ENCODE measurements around the gene CTAG1B. TPM values are rescaled to one million over a fixed set of nuclear protein-coding genes. Genes with fewer than 3 reads are reported as not detected.
"Not testable (repeated sequence)": the region's sequence is repeated elsewhere in the genome, so short reads cannot be mapped to it uniquely, and the experiment has no call there.

Gene CTAG1B
- total and polyA plus RNA-seq, 2 donors (not counting 1 experiment from before 2014, with no cell fraction given) = not detected

GRCh38 chrX:154582994-154583393 lies 36.1 kb downstream of the CTAG1B start:
- not testable (repeated sequence) for H3K27me3 ChIP-seq (ENCODE audit: control insufficient read depth, insufficient read depth, low read length); DNase-seq (ENCODE audit: low read depth in 2 of 2); H3K9ac ChIP-seq (ENCODE audit: insufficient read depth, low read length); H3K4me3 ChIP-seq (replicated peaks in 1 of 4; ENCODE audit: control extremely low read depth in 1 of 4, insufficient read depth in 1 of 4, low read depth in 3 of 4, low read length in 4 of 4); H3K36me3 ChIP-seq (ENCODE audit: control insufficient read depth, insufficient read depth, low read length); H3K9me3 ChIP-seq (ENCODE audit: control insufficient read depth, insufficient read depth, low read depth, low read length); H3K27ac ChIP-seq (ENCODE audit: insufficient read depth, low read length); H3K79me2 ChIP-seq (ENCODE audit: control insufficient read depth, insufficient read depth, low read length); H3K4me2 ChIP-seq (ENCODE audit: extremely low read depth, insufficient read depth, low read length); H4K20me1 ChIP-seq (ENCODE audit: control insufficient read depth, extremely low read depth, insufficient read depth, low read length); H2AFZ ChIP-seq (ENCODE audit: low read length); H3K4me1 ChIP-seq (ENCODE audit: control insufficient read depth, extremely low read depth, insufficient read depth, low read length)

- not testable (repeated sequence) for DNase-seq (ENCODE audit: low read depth in 2 of 2); H3K79me2 ChIP-seq (ENCODE audit: control insufficient read depth, insufficient read depth, low read length); H4K20me1 ChIP-seq (ENCODE audit: control insufficient read depth, extremely low read depth, insufficient read depth, low read length); H3K4me2 ChIP-seq (ENCODE audit: extremely low read depth, insufficient read depth, low read length); H3K4me3 ChIP-seq (replicated peaks in 1 of 4; ENCODE audit: control extremely low read depth in 1 of 4, insufficient read depth in 1 of 4, low read depth in 3 of 4, low read length in 4 of 4); H3K9me3 ChIP-seq (ENCODE audit: control insufficient read depth, insufficient read depth, low read depth, low read length); H3K36me3 ChIP-seq (ENCODE audit: control insufficient read depth, insufficient read depth, low read length); H3K4me1 ChIP-seq (ENCODE audit: control insufficient read depth, extremely low read depth, insufficient read depth, low read length); H3K27ac ChIP-seq (ENCODE audit: insufficient read depth, low read length); H3K9ac ChIP-seq (ENCODE audit: insufficient read depth, low read length); H3K27me3 ChIP-seq (ENCODE audit: control insufficient read depth, insufficient read depth, low read length); H2AFZ ChIP-seq (ENCODE audit: low read length)
Observed at GRCh38 chrX:154575076-154575475, 44.0 kb downstream of the CTAG1B start.

GRCh38 chrX:154573061-154573460 lies 46.0 kb downstream of the CTAG1B start:
- H2AFZ ChIP-seq (ENCODE audit: low read length); DNase-seq (ENCODE audit: low read depth in 2 of 2); H4K20me1 ChIP-seq (ENCODE audit: control insufficient read depth, extremely low read depth, insufficient read depth, low read length); H3K27me3 ChIP-seq (ENCODE audit: control insufficient read depth, insufficient read depth, low read length); H3K9me3 ChIP-seq (ENCODE audit: control insufficient read depth, insufficient read depth, low read depth, low read length); H3K79me2 ChIP-seq (ENCODE audit: control insufficient read depth, insufficient read depth, low read length); H3K4me2 ChIP-seq (ENCODE audit: extremely low read depth, insufficient read depth, low read length); H3K9ac ChIP-seq (ENCODE audit: insufficient read depth, low read length); H3K4me1 ChIP-seq (ENCODE audit: control insufficient read depth, extremely low read depth, insufficient read depth, low read length); H3K27ac ChIP-seq (ENCODE audit: insufficient read depth, low read length); H3K36me3 ChIP-seq (ENCODE audit: control insufficient read depth, insufficient read depth, low read length); H3K4me3 ChIP-seq (replicated peaks in 1 of 4; ENCODE audit: control extremely low read depth in 1 of 4, insufficient read depth in 1 of 4, low read depth in 3 of 4, low read length in 4 of 4): not testable (repeated sequence)

- not testable (repeated sequence) for H3K27me3 ChIP-seq (ENCODE audit: control insufficient read depth, insufficient read depth, low read length); H4K20me1 ChIP-seq (ENCODE audit: control insufficient read depth, extremely low read depth, insufficient read depth, low read length); H3K4me1 ChIP-seq (ENCODE audit: control insufficient read depth, extremely low read depth, insufficient read depth, low read length); H3K27ac ChIP-seq (ENCODE audit: insufficient read depth, low read length); H3K4me3 ChIP-seq (replicated peaks in 1 of 4; ENCODE audit: control extremely low read depth in 1 of 4, insufficient read depth in 1 of 4, low read depth in 3 of 4, low read length in 4 of 4); H3K9me3 ChIP-seq (ENCODE audit: control insufficient read depth, insufficient read depth, low read depth, low read length); DNase-seq (ENCODE audit: low read depth in 2 of 2); H3K4me2 ChIP-seq (ENCODE audit: extremely low read depth, insufficient read depth, low read length); H2AFZ ChIP-seq (ENCODE audit: low read length); H3K79me2 ChIP-seq (ENCODE audit: control insufficient read depth, insufficient read depth, low read length); H3K36me3 ChIP-seq (ENCODE audit: control insufficient read depth, insufficient read depth, low read length); H3K9ac ChIP-seq (ENCODE audit: insufficient read depth, low read length)
Observed at GRCh38 chrX:154570361-154570760, 48.7 kb downstream of the CTAG1B start.

Other genes starting within 250 kb of the CTAG1B start
- gene FLNA, start 244.6 kb downstream of the CTAG1B start, total RNA-seq = 2,298 and 2,728 TPM in 2 replicates
- gene FLNA, start 244.6 kb downstream of the CTAG1B start, polyA plus RNA-seq = 654 and 799 TPM in 2 replicates
- 23.4 and 26.4 TPM in 2 replicates for gene EMD, start 240.0 kb downstream of the CTAG1B start, total RNA-seq
- 72.1 and 82.4 TPM in 2 replicates for gene EMD, start 240.0 kb downstream of the CTAG1B start, polyA plus RNA-seq
- gene RPL10, start 220.9 kb downstream of the CTAG1B start, total RNA-seq = 2,291 and 2,319 TPM in 2 replicates
- gene RPL10, start 220.9 kb downstream of the CTAG1B start, polyA plus RNA-seq = 4,015 and 4,527 TPM in 2 replicates
- 13.9 and 38.5 TPM in 2 replicates for gene DNASE1L1, start 210.0 kb downstream of the CTAG1B start, total RNA-seq
- 11.3 and 13.6 TPM in 2 replicates for gene DNASE1L1, start 210.0 kb downstream of the CTAG1B start, polyA plus RNA-seq
- gene TAFAZZIN, start 207.7 kb downstream of the CTAG1B start, total RNA-seq = 17.7 and 21.6 TPM in 2 replicates
- gene TAFAZZIN, start 207.7 kb downstream of the CTAG1B start, polyA plus RNA-seq = 11.2 and 12.1 TPM in 2 replicates
- gene ATP6AP1, start 190.6 kb downstream of the CTAG1B start, total RNA-seq = 38.8 and 59.8 TPM in 2 replicates
- 86.9 and 89.7 TPM in 2 replicates for gene ATP6AP1, start 190.6 kb downstream of the CTAG1B start, polyA plus RNA-seq
- gene GDI1, start 182.1 kb downstream of the CTAG1B start, total RNA-seq = 53.2 and 86.5 TPM in 2 replicates
- 134 and 162 TPM in 2 replicates for gene GDI1, start 182.1 kb downstream of the CTAG1B start, polyA plus RNA-seq
- 80.1 and 88.1 TPM in 2 replicates for gene FAM50A, start 175.1 kb downstream of the CTAG1B start, total RNA-seq
- 117 and 123 TPM in 2 replicates for gene FAM50A, start 175.1 kb downstream of the CTAG1B start, polyA plus RNA-seq
- 11.6 and 17.8 TPM in 2 replicates for gene PLXNA3, start 161.0 kb downstream of the CTAG1B start, total RNA-seq
- 18.4 and 24.3 TPM in 2 replicates for gene PLXNA3, start 161.0 kb downstream of the CTAG1B start, polyA plus RNA-seq
- 13.4 and 20.5 TPM in 2 replicates for gene LAGE3, start 140.0 kb downstream of the CTAG1B start, total RNA-seq
- 6.1 and 6.4 TPM in 2 replicates for gene LAGE3, start 140.0 kb downstream of the CTAG1B start, polyA plus RNA-seq
- 39.5 and 42.8 TPM in 2 replicates for gene UBL4A, start 132.7 kb downstream of the CTAG1B start, total RNA-seq
- gene UBL4A, start 132.7 kb downstream of the CTAG1B start, polyA plus RNA-seq = 17.9 and 21.7 TPM in 2 replicates
- 13.9 and 15.2 TPM in 2 replicates for gene SLC10A3, start 128.7 kb downstream of the CTAG1B start, total RNA-seq
- gene SLC10A3, start 128.7 kb downstream of the CTAG1B start, polyA plus RNA-seq = 15.5 and 16.0 TPM in 2 replicates
- gene FAM3A, start 103.0 kb downstream of the CTAG1B start, total RNA-seq = 30.0 and 30.2 TPM in 2 replicates
- 16.5 and 17.3 TPM in 2 replicates for gene FAM3A, start 103.0 kb downstream of the CTAG1B start, polyA plus RNA-seq
- gene G6PD, start 72.4 kb downstream of the CTAG1B start, total RNA-seq = 52.1 and 86.2 TPM in 2 replicates
- 109 and 229 TPM in 2 replicates for gene G6PD, start 72.4 kb downstream of the CTAG1B start, polyA plus RNA-seq
- 8.7 and 20.1 TPM in 2 replicates for gene IKBKG, start 71.7 kb downstream of the CTAG1B start, total RNA-seq
- gene IKBKG, start 71.7 kb downstream of the CTAG1B start, polyA plus RNA-seq = 14.8 and 27.8 TPM in 2 replicates
- not detected in 2 replicates for gene CTAG1A, start 34.1 kb downstream of the CTAG1B start, total RNA-seq
- not detected in 2 replicates for gene CTAG1A, start 34.1 kb downstream of the CTAG1B start, polyA plus RNA-seq
- not detected in 2 replicates for gene CTAG2, start 34.3 kb upstream of the CTAG1B start, total RNA-seq
- gene CTAG2, start 34.3 kb upstream of the CTAG1B start, polyA plus RNA-seq = not detected in 2 replicates
- gene GAB3, start 131.8 kb upstream of the CTAG1B start, total RNA-seq = 4.1 and 6.4 TPM in 2 replicates
- gene GAB3, start 131.8 kb upstream of the CTAG1B start, polyA plus RNA-seq = 2.8 and 2.9 TPM in 2 replicates
- gene DKC1, start 143.6 kb upstream of the CTAG1B start, total RNA-seq = 30.2 and 31.1 TPM in 2 replicates
- gene DKC1, start 143.6 kb upstream of the CTAG1B start, polyA plus RNA-seq = 42.4 and 66.8 TPM in 2 replicates
- gene MPP1, start 186.2 kb upstream of the CTAG1B start, total RNA-seq = 19.0 and 38.5 TPM in 2 replicates
- gene MPP1, start 186.2 kb upstream of the CTAG1B start, polyA plus RNA-seq = 27.0 and 51.9 TPM in 2 replicates
- not detected in 2 replicates for gene SMIM9, start 215.4 kb upstream of the CTAG1B start, total RNA-seq
- not detected in 2 replicates for gene SMIM9, start 215.4 kb upstream of the CTAG1B start, polyA plus RNA-seq